IMR-90 (cell line): ENCODE measurements around the gene SEC23IP. TPM values are rescaled to one million over a fixed set of nuclear protein-coding genes. Genes with fewer than 3 reads are reported as not detected.

Experiments
- ATAC-seq: fragments of 200-7000 bp; cut with Tn5 transposase; 2 replicates; pipeline ENCODE4 v1.9.1; 2020; ENCODE audit warnings: low read depth, mild to moderate bottlenecking, moderate library complexity
- BruUV-seq: library from RNA; stranded (reverse); fragments of 400-500 nt; replicated peaks from 2 replicates; lab custom pipeline; 2021; lab: Mats Ljungman, UMichigan
- CTCF ChIA-PET: fragments of 300-600 bp; formaldehyde crosslinking; extraction: SDS; loops from one replicate; lab custom pipeline; 2021; ENCODE audit warnings: antibody characterized with exemption; lab: Yijun Ruan, JAX
- POLR2A ChIA-PET: fragments of 300-600 bp; sonication (Branson Sonifier 250); formaldehyde crosslinking; loops from one replicate; lab custom pipeline; 2022; ENCODE audit warnings: antibody characterized with exemption; ENCODE audit not compliant: unreplicated experiment; lab: Charles Lee
- DNase-seq: peaks from one replicate; pipeline ENCODE4 v3.0.0; 2013
- H2AFZ ChIP-seq: replicated peaks from 2 replicates; pipeline ENCODE3; 2013; ENCODE audit warnings: low read length, mild to moderate bottlenecking; ENCODE audit not compliant: poor library complexity
- H2AK5ac ChIP-seq: 2 replicates; pipeline ENCODE4 v1.6.1; 2013; ENCODE audit warnings: low read depth, low read length, inconsistent platforms
- H2AK9ac ChIP-seq: replicated peaks from 2 replicates; pipeline ENCODE3; 2013; ENCODE audit warnings: mild to moderate bottlenecking, low read depth, low read length, moderate library complexity; ENCODE audit not compliant: poor library complexity
- H2BK120ac ChIP-seq: 2 replicates; pipeline ENCODE4 v1.6.1; 2013; ENCODE audit warnings: low read depth, low read length, inconsistent platforms
- H2BK15ac ChIP-seq: 3 replicates; pipeline ENCODE4 v1.6.1; 2013; ENCODE audit warnings: low read depth, low read length, inconsistent platforms
- H2BK20ac ChIP-seq: 2 replicates; pipeline ENCODE4 v1.6.1; 2013; ENCODE audit warnings: low read depth, mild to moderate bottlenecking, inconsistent platforms, low read length, moderate library complexity
- H2BK5ac ChIP-seq: 2 replicates; pipeline ENCODE4 v1.6.1; 2013; ENCODE audit warnings: mild to moderate bottlenecking, low read depth, low read length, inconsistent platforms; ENCODE audit not compliant: poor library complexity, severe bottlenecking
- H3K14ac ChIP-seq: replicated peaks from 2 replicates; pipeline ENCODE4 v1.6.1; 2013; ENCODE audit warnings: low read depth, low read length, inconsistent platforms
- H3K18ac ChIP-seq: 2 replicates; pipeline ENCODE4 v1.6.1; 2013; ENCODE audit warnings: low read depth, low read length, control low read depth
- H3K23ac ChIP-seq: 2 replicates; pipeline ENCODE4 v1.6.1; 2013; ENCODE audit warnings: low read depth, low read length, inconsistent platforms
- H3K27ac ChIP-seq: 2 replicates; pipeline ENCODE4 v1.5.1; 2013; ENCODE audit warnings: mild to moderate bottlenecking, control low read depth, low read length; ENCODE audit not compliant: insufficient read depth
- H3K27me3 ChIP-seq: 2 replicates; pipeline ENCODE4 v1.6.1; 2013; ENCODE audit warnings: low read length; ENCODE audit not compliant: control insufficient read depth, insufficient read depth
- H3K36me3 ChIP-seq: 2 replicates; pipeline ENCODE4 v1.6.1; 2013; ENCODE audit warnings: low read length, mixed read lengths; ENCODE audit not compliant: control insufficient read depth, insufficient read depth
- H3K4ac ChIP-seq: 2 replicates; pipeline ENCODE4 v1.6.1; 2013; ENCODE audit warnings: low read depth, low read length, inconsistent platforms
- H3K4me1 ChIP-seq: 2 replicates; pipeline ENCODE4 v1.6.1; 2013; ENCODE audit warnings: low read length, mixed read lengths; ENCODE audit not compliant: control insufficient read depth, insufficient read depth
- H3K4me2 ChIP-seq: 2 replicates; pipeline ENCODE4 v1.6.1; 2013; ENCODE audit warnings: low read depth, mild to moderate bottlenecking, control low read depth, low read length, moderate library complexity
- H3K4me3 ChIP-seq: 2 replicates; pipeline ENCODE4 v1.5.1; 2013; ENCODE audit warnings: low read depth, mild to moderate bottlenecking, control low read depth, low read length, moderate library complexity; ENCODE audit not compliant: insufficient read depth
- H3K56ac ChIP-seq: 2 replicates; pipeline ENCODE4 v1.6.1; 2013; ENCODE audit warnings: low read length, inconsistent platforms; ENCODE audit not compliant: insufficient read depth; ENCODE audit errors: extremely low read depth
- H3K79me1 ChIP-seq, 2 experiments: 2 replicates each; pipeline ENCODE4 v1.6.1; 2013; ENCODE audit warnings: low read length in 2 of 2, inconsistent platforms in 1 of 2, low read depth in 1 of 2
- H3K9ac ChIP-seq: 2 replicates; pipeline ENCODE4 v1.6.1; 2013; ENCODE audit warnings: low read depth, low read length, control low read depth
- H3K9me1 ChIP-seq: 2 replicates; pipeline ENCODE4 v1.6.1; 2013; ENCODE audit warnings: low read length, inconsistent platforms; ENCODE audit not compliant: insufficient read depth
- H3K9me3 ChIP-seq: 2 replicates; pipeline ENCODE4 v1.6.1; 2013; ENCODE audit warnings: low read length; ENCODE audit not compliant: control insufficient read depth, insufficient read depth
- H4K20me1 ChIP-seq: 2 replicates; pipeline ENCODE4 v1.6.1; 2013; ENCODE audit warnings: low read length, inconsistent platforms; ENCODE audit not compliant: insufficient read depth
- H4K5ac ChIP-seq: 2 replicates; pipeline ENCODE4 v1.6.1; 2013; ENCODE audit warnings: mild to moderate bottlenecking, low read depth, low read length, control low read depth
- H4K8ac ChIP-seq, 2 experiments: 2 replicates each; pipeline ENCODE4 v1.6.1; 2013; ENCODE audit warnings: low read depth in 2 of 2, low read length in 2 of 2, control low read depth in 1 of 2, inconsistent platforms in 1 of 2
- H4K91ac ChIP-seq: 2 replicates; pipeline ENCODE4 v1.6.1; 2013; ENCODE audit warnings: low read depth, low read length, inconsistent platforms; ENCODE audit not compliant: insufficient read depth
- BHLHE40 ChIP-seq: fragments of 150-350 bp; IDR thresholded peaks from 2 replicates; pipeline ENCODE4 v1.6.1; 2016; ENCODE audit warnings: mild to moderate bottlenecking, low read depth, low read length
- CEBPB ChIP-seq: IDR thresholded peaks from 2 replicates; pipeline ENCODE4 v1.6.1; 2012; ENCODE audit warnings: low read depth, low read length, improper control_type of control experiment
- CHD1 ChIP-seq: IDR thresholded peaks from 2 replicates; pipeline ENCODE4 v1.6.1; 2012; ENCODE audit warnings: low read depth, low read length, improper control_type of control experiment
- CTCF ChIP-seq: conservative IDR thresholded peaks from 2 replicates; pipeline ENCODE4 v1.5.1; 2012; ENCODE audit warnings: mild to moderate bottlenecking, low read depth, low read length, improper control_type of control experiment
- FOS ChIP-seq: fragments of 150-350 bp; IDR thresholded peaks from 2 replicates; pipeline ENCODE4 v1.6.1; 2016; ENCODE audit warnings: low read depth, low read length
- MAFK ChIP-seq: IDR thresholded peaks from 2 replicates; pipeline ENCODE4 v1.6.1; 2012; ENCODE audit warnings: low read depth, low read length, improper control_type of control experiment
- MAZ ChIP-seq: IDR thresholded peaks from 2 replicates; pipeline ENCODE4 v1.6.1; 2012; ENCODE audit warnings: low read depth, mild to moderate bottlenecking, low read length, improper control_type of control experiment, moderate library complexity, borderline replicate concordance
- MXI1 ChIP-seq: IDR thresholded peaks from 2 replicates; pipeline ENCODE4 v1.6.1; 2012; ENCODE audit warnings: low read depth, mild to moderate bottlenecking, low read length, moderate library complexity, borderline replicate concordance
- NFE2L2 ChIP-seq: fragments of 150-350 bp; IDR thresholded peaks from 2 replicates; pipeline ENCODE4 v1.6.1; 2016; ENCODE audit warnings: low read depth, mild to moderate bottlenecking, low read length
- POLR2A ChIP-seq: IDR thresholded peaks from 2 replicates; pipeline ENCODE4 v1.6.1; 2012; ENCODE audit warnings: mild to moderate bottlenecking, low read depth, low read length
- RAD21 ChIP-seq: IDR thresholded peaks from 2 replicates; pipeline ENCODE4 v1.6.1; 2012; ENCODE audit warnings: low read length, improper control_type of control experiment
- RCOR1 ChIP-seq: IDR thresholded peaks from 2 replicates; pipeline ENCODE4 v1.6.1; 2012; ENCODE audit warnings: mild to moderate bottlenecking, low read length, improper control_type of control experiment; ENCODE audit not compliant: insufficient replicate concordance
- RFX5 ChIP-seq: IDR thresholded peaks from 2 replicates; pipeline ENCODE4 v1.8.0; 2012; ENCODE audit warnings: low read depth, mild to moderate bottlenecking, low read length, moderate library complexity
- SMC3 ChIP-seq: fragments of 150-350 bp; IDR thresholded peaks from 2 replicates; pipeline ENCODE4 v1.6.1; 2016; ENCODE audit warnings: low read depth, mild to moderate bottlenecking, antibody characterized with exemption, low read length, moderate library complexity
- USF2 ChIP-seq: fragments of 150-350 bp; IDR thresholded peaks from 2 replicates; pipeline ENCODE4 v1.6.1; 2017; ENCODE audit warnings: mild to moderate bottlenecking, antibody characterized with exemption, low read length, low read depth
- WGBS, 2 experiments: methylation state at CpG; one replicate each; pipeline versions ENCODE4 v1.1.5 to v1.1.7; 2013; ENCODE audit warnings: missing lambda C conversion rate in 2 of 2; ENCODE audit not compliant: insufficient read length in 1 of 2; ENCODE audit errors: extremely low coverage in 2 of 2; 5-methylcytosine and 5-hydroxymethylcytosine counted together
- dilution Hi-C: fragments of 300-500 bp; cut with HindIII; formaldehyde crosslinking; loops from one replicate; pipeline ENCODE4 v1.14.3; 2018; ENCODE audit warnings: low sequenced_read_pairs; ENCODE audit not compliant: unreplicated experiment
- in situ Hi-C: fragments of 300-500 bp; cut with MboI; formaldehyde crosslinking; loops from 3 replicates; pipeline ENCODE4 v1.14.3; 2019; ENCODE audit warnings: low sequenced_read_pairs, inconsistent platforms, mixed read lengths
- intact Hi-C: fragments of 100-400 bp; cut with micrococcal nuclease; formaldehyde crosslinking; loops from 2 replicates; pipeline ENCODE4 v1.10.0; 2022
- polyA plus RNA-seq, 3 experiments: library from polyadenylated mRNA; depleted of rRNA; stranded (reverse); fragments of >200 nt; gene quantifications; 2 replicates each; pipeline ENCODE4 v1.2.3, GENCODE V29; 2012; ENCODE audit warnings: low replicate concordance in 1 of 3
- total RNA-seq: library from RNA; depleted of rRNA; stranded (reverse); fragments of >200 nt; gene quantifications from 2 replicates; pipeline ENCODE4 v1.2.3, GENCODE V29; 2012
- TF ChIP-seq, protein P1 (sequence below): fragments of 150-350 bp; IDR thresholded peaks from 2 replicates; pipeline ENCODE4 v1.6.1; 2016; ENCODE audit warnings: low read depth, mild to moderate bottlenecking, low read length, moderate library complexity, borderline replicate concordance

Gene SEC23IP
- total and polyA plus RNA-seq, 2 of the 4 experiments (the other 2 are of a cell fraction) = 37.4 to 39.8 TPM

DNA sequence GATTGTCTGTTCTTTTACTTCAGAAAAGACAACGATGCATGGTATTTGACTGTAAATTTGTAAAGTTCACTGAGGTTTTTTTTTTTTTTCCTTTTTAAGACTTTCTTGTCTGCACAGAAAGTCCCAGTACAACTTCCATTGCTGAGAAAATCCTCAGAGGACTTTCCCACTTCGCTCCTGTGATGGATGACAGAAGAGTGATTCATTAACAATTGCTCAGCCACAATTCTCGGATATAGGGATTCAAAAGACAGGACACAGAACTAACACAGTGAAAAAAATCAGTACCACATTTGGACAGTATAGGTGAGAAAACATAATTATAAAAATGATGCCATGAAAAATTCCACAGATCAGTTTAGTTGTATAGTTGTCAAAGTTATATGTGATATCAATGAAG, 48.0 kb downstream of the SEC23IP start:
- Histone ChIP-seq H3K27me3 (no peaks in the 10 kb centered on the region), H2BK120ac (no peak overlapping the region), H2BK20ac (no peak overlapping the region), H2AFZ (no peak overlapping the region), H3K4me1 (no peaks in the 10 kb centered on the region), H2AK9ac (no peak overlapping the region), H3K14ac (no peak overlapping the region), H4K91ac (no peak overlapping the region), H3K4ac (no peak overlapping the region), H3K9me1 (peaks cover 2% of the 10 kb centered on the region; the same call in 1 of the 2 replicates), H2AK5ac (no peak overlapping the region), H3K36me3 (peaks cover 33% of the 10 kb centered on the region), H3K9ac (no peak overlapping the region), H4K5ac (no peak overlapping the region), H3K79me1 (peaks cover 6% of the 10 kb centered on the region in 2 experiments; a peak in 2 of 4 replicates), H2BK5ac (no peak overlapping the region), H3K56ac (no peak overlapping the region), H3K4me3 (no peak overlapping the region), H2BK15ac (no peak overlapping the region), H4K20me1 (no peaks in the 10 kb centered on the region), H3K4me2 (no peak overlapping the region), H3K18ac (no peak overlapping the region), H3K9me3 (no peaks in the 10 kb centered on the region), H3K27ac (no peak overlapping the region), H4K8ac (no peak overlapping the region), H3K23ac (no peak overlapping the region)
- TF ChIP-seq RCOR1 = no peak
- TF ChIP-seq POLR2A = no peak
- TF ChIP-seq MAFK = no peak
- TF ChIP-seq RAD21 = no peak
- TF ChIP-seq SMC3 = no peak
- TF ChIP-seq USF2 = no peak
- no peak for TF ChIP-seq NFE2L2
- TF ChIP-seq MXI1 = no peak
- TF ChIP-seq RFX5 = no peak
- no peak for TF ChIP-seq BHLHE40
- TF ChIP-seq CEBPB = no peak
- TF ChIP-seq CHD1 = no peak
- TF ChIP-seq CTCF = no peak
- TF ChIP-seq, protein P1, sequence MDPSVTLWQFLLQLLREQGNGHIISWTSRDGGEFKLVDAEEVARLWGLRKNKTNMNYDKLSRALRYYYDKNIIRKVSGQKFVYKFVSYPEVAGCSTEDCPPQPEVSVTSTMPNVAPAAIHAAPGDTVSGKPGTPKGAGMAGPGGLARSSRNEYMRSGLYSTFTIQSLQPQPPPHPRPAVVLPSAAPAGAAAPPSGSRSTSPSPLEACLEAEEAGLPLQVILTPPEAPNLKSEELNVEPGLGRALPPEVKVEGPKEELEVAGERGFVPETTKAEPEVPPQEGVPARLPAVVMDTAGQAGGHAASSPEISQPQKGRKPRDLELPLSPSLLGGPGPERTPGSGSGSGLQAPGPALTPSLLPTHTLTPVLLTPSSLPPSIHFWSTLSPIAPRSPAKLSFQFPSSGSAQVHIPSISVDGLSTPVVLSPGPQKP = no peak
- TF ChIP-seq MAZ = no peak
- no peak for TF ChIP-seq FOS
- no TSS peak for BruUV-seq
- in situ Hi-C loops (loop anchor here (25.0 kb wide), 1 partner anchor 922 kb away; the partner anchor contains the start of gene WDR11), dilution Hi-C loops (no loop called here), intact Hi-C loops (no loop called here)
- ChIA-PET POLR2A (no interaction called here), CTCF (no interaction called here)
- ATAC-seq (no peak), DNase-seq (peak; percentile 31)
- no CpG with 5 or more reads among the region's 3 CpGs for WGBS, 2 experiments
